ENCODE data around the gene AFM.

DNA sequence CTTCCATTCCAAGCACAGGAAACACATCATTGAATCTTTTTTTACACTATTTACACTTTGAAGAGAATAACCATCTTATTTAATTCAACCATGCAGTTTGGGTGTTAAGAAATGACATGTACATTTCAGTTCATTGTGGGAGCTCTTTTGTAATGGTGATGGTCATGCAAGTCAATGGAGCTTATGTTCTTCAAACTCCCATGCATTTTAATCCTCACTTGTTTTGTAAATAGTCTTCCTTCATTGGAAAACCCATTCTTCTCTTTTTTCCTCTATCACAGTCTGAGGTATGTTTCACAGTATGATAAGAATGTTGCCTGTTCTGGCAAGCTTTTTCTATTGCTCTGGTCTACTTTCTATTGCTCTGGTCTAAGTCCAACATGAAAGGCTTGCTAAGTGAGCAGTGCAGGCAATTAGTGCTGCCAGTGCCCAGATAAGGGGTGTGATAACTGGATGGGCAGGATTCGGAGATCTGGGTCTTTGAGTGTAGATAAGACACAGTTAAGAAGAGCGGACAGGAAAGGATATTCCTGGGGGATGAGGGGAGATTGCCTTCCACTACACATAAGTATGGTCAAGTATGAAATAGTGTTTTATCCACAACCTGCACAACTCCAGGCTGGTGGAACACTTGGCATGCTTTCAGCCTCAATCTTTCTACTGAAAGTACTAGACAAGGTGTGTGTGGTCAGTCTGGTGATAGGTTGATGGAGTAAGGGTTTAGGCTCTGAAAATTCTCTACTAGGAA, 28.4 kb upstream of the AFM start:
- TF ChIP-seq POLR2A (IDR thresholded peaks at IDR 0.05) (no peak), POLR2AphosphoS5 (IDR thresholded peaks at IDR 0.05) (no peak), CTCF (IDR thresholded peaks at IDR 0.05) (no peak)

Measured in breast epithelium (tissue), 3 donors.